GM19193 (cell line): ENCODE measurements around the gene ZNF296.
A peak's percentile ranks its signal among the peaks of the same experiment; 100 is the strongest.

Experiments
- POLR2A ChIP-seq: IDR thresholded peaks from 4 replicates; pipeline ENCODE4 v1.6.1; 2011; ENCODE audit not compliant: insufficient read depth, insufficient read length; ENCODE audit errors: extremely low read depth

Gene ZNF296

DNA sequence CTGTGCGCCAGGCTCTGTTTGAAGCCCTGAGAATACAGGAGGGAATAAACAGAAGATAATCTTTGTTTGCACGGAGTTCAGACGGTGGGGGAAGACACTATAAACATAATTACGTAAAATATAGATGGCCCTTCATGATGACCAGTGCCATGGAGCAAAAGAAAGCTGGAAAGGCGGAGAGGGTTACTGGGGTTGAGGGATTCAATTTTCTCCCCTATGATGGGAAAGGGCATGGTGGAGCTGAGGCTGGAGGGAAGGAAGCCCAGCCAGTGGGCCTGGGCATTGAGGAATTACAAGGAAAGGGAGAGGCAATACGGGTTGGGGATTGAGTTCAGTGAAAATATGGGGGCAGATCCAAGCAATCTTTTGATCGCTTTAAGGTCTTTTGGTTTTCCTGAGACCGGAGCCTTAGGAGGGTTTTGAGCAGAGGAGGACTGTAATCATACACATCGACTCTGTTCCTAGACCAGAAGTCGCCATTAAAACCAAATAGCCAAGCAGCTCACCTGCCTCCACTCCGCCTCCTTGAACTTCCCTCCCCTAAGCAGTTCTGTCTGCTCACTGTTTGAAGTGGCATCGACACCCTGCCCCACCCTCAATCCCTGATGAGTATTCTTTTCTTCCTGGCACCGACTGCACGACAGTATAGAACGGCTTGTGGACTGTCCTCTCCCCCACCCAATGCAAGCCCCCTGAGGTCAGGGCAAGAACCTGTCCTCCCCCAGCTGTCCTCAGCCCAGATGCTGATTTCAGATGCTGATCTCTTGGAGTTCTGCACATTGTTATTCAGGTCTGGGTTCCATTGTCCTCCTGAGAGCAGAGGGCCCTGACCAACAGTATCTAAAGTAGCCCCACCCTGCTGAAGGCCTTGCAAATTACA, 813 bp upstream of the ZNF296 start:
- TF ChIP-seq POLR2A, result no peak

DNA sequence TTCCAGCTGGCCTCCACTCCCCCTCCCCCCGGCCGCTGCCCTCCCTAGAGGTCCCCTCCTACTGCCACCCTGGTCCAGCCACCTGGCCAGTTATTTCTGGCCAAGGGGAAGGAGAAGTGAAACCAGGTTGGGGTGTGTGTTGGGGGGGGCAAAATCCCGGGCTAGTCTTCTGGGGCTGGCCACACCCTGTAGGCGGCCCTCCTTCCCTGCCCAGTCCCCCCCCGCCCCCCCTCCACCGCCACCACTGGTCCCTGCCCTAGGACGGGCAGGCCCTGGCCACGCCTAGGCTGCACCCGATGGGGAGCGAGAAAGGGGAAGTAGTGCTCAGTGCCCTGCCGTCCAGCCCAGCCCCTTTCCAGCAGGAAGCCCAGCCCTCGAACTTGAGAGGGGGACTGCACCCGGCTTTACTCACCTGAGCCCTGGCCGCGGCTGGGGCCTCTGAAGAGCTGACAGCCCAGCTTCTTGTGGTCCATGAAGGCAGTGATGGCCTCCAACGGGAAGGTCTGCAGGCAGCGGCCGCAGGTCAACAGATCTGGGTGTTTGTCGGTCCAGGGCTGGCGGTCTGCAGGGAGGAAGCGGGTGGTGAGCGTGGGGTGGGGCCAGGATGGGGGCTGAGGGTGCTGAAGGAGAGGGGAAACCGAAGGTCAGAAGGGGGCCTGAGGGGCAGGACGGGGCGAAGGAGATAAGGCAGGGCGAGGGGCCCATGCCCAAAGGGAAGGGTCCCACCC, 813 bp downstream of the ZNF296 start:
- TF ChIP-seq POLR2A, result peak; percentile 62

DNA sequence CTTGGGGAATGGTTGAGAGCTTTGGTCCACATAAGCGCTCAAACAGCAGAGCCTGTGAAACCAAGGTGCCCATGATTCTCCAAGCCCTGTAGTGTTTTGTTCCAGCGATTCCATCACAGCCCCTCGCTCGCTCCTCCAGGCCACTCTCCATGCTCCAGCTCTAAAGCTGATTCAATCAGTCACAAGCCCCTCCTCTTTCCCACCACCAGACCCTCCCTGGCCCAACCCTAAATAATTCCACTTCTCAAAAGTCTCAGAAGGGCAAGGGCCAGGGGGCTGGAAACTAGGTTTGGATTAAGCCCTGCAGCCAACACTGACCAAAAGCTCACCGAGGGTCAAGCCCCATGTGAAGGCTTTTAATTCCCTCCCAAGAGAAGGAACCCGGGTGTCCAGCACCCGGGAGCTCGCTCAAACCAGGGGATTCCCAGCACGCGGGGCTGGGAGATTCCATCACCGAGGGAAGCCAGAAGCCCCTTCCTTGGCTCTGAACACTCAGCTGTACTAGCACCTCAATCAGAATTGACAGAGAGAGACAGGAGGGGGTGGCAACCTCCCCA, 1.5 kb downstream of the ZNF296 start:
- TF ChIP-seq POLR2A, result no peak

DNA sequence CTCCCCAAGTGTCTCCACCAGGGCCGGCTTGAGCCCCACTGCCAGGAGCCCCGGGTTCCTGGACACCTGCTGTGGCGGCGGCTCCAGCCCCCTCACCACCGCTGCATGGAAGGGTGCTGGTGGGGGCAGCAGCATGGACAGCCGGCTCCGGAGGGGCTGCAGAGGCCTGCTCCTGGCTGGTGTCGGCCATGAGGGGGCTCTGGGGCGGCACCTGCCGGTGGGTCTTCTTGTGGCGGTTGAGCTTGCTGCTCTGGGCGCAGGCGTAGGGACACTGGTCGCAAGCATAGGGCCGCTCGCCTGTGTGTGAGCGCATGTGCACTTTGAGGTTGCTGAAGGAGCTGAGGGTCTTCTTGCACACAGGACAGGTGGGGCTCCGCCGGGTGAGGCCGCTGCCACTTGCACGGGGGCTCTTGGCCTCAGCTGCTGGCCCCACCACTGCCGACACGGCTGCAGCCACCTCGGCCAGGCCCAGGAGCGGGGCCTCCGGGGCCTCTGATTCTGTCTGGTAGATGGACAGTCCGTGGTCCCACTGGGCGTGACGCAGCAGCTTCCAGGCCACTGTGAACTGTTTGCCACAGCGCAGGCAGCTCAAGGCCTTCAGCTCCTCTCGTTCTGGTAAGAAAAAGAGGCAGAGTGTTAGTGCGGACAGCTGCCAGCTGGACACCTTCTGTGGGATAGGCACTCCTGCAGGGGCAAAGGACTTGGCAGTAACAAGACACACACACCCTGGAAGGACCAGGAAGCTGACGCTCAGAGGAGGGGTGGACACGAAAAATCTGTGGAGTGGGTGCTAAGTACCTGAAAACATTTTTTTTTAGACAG, 4.1 kb downstream of the ZNF296 start:
- TF ChIP-seq POLR2A, result no peak

DNA sequence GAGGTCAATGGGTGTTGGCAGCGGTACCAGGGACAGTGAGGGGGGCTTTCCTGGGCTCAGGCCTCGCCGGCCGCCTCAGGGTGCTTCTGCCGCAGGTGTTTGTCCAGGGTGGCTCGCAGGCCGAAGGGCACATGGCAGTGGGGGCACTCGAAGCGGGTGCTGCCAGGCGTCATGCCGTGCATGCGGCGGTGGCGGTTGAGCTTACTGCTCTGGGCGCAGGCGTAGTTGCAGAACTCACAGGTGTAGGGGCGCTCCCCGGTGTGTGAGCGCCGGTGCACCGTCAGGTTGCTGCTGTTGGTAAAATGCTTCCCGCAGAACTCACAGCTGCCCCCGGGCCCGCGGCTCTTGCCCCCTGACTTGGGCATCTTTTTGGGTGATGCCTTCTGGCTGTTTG, 4.7 kb downstream of the ZNF296 start:
- TF ChIP-seq POLR2A, result no peak

DNA sequence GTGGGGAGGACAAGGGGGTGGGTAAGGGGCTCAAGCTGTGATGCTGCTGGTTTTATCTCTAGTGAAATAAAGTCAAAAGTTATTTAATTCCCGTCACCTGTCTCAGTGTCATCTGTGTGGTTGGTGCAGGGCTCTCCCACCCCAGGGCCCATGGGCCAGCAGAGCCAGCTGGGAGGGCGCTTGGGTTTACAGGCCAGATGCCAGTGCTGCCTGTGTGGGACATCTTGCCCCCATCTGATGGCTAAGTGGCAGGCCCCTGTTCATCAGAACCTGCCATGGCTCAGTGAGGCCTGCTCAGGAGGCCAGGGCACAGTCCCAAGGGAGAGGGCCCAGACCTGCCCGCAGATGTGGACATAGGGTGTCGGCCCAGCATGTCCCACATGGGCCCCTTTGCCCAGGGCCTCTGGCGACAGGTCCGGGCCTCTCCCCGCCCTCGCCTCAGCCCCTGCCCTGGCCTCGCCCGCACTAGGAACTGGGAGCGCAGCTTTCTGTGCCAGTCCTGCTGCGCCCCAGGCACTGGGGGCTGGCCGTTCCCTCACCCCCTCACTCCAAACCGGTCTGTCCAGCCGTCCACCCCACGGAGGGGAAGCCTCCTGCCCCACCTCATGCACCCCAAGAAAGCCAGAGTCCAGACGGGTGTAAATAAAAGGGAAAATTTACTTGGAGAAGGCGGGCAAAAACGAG, 5.3 kb downstream of the ZNF296 start:
- TF ChIP-seq POLR2A, result no peak

DNA sequence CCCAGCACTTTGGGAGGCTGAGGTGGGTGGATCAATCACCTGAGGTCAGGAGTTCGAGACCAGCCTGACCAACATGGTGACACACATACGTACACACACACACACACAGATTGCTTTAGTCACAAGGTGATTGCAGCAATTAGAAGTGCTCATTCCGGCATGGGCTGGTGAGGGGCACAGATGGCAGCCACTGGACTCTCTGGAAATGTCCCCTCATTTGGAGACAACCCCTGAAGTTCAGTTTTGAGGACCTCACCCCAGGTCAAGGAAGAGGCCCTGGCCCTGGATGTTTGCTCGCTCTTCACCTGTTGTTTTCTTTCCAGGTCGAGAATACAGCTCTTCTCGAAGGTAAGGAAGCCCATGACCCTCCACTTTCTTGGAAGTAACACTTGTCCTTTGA, 6.1 kb downstream of the ZNF296 start:
- peak; percentile 24 for TF ChIP-seq POLR2A

DNA sequence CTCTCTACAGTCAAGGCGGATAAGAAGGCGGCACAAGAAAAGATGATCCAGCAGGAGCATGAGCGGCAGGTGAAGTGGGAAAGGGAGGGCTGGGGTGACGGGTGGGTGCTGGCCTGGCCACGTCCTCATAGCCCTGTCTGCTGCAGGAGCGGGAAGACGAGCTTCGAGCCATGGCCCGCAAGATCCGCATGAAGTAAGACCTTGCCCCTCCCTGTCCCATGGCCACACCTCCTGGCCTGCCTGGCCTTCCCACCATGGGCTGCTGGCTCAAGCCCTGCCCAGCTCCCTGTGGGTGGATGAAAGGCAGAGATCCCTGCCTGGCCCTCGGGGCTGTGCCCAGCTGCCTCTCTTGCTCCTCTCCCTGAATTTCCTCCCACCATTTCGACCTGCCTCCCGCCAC, 7.2 kb downstream of the ZNF296 start:
- no peak for TF ChIP-seq POLR2A

DNA sequence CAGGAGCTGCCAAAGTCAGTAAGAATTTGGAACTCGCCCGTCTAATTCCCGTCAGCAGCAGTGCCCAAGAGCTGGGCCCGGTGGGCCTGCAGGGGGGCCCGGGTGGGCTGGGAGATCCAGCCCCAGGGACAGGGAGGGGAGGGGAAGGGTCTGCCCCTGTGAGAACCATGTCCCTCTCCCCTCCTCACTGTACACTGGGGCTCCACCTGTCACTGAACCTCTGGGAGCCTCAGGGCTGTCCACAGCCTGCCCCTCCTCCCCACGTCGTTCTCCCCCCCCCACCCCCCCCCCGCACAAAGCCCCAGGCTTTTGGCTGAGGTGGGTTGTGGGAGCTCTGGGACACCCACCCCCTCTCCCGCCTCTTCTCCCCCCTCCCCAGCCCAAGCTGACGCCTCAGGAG, 8.2 kb downstream of the ZNF296 start:
- TF ChIP-seq POLR2A, result no peak

DNA sequence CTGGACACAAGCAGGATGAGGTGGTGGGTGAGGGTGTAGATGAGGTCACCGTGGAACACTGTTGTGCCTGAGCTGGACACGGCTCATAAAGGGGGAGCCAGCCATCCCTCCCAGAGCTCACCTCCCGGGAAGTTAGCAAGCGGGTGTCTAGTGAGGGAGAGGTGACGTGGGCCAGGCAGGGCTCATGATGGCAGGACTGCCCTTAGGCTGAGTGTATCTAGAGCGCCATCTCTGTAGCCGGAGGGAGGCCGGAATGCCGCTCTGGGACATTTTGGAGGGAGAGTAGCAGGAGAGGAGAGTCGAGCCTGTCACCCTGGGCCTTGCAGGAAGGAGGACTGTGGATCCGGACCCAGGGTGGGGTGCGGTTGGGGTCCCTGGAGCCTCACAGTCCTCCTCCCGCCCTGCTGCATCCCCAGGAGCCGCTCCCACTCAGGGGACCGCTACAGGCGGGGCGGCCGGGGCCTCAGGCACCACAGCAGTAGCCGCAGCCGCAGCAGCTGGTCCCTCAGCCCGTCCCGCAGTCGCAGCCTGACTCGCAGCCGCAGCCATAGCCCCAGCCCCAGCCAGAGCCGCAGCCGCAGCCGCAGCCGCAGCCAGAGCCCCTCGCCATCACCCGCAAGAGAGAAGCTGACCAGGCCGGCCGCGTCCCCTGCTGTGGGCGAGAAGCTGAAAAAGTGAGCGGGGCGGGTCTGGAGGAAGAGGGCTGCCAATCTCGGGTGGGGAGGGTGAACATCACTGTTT, 9.2 kb downstream of the ZNF296 start:
- TF ChIP-seq POLR2A, result no peak

DNA sequence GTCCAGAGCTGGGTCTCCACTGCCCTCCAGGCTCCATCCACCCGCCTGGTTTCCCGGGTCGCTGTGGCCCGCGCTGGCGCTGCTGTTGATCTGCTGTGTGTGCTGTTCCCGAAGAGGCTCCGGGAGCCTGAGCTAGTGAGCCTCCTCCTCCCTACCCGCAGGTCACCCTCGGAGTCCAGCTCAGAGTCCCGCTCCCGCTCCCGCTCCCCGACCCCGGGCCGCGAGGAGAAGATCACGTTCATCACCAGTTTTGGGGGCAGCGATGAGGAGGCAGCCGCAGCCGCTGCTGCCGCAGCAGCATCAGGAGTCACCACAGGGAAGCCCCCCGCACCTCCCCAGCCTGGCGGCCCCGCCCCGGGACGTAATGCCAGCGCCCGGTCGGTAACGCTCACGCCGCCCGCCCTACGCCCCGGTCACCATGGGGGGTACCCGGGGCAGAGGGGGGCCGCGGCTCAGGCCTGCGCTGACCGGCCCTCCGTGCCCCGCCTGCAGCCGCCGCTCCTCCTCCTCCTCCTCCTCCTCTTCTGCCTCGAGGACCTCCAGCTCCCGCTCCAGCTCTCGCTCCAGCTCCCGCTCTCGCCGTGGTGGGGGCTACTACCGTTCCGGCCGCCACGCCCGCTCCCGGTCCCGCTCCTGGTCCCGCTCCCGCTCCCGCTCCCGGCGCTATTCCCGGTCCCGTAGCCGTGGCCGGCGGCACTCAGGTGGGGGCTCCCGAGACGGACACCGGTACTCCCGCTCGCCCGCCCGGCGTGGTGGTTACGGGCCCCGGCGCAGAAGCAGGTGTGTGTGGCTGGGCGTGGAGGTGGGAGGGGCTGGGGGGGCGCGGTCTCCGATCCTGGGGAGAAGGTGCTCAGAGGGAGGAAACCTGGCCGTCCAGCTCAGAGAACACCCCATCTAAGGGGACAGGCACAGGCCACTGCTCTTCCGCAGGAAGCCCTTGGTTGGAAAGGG, 12.2 kb downstream of the ZNF296 start:
- no peak for TF ChIP-seq POLR2A

DNA sequence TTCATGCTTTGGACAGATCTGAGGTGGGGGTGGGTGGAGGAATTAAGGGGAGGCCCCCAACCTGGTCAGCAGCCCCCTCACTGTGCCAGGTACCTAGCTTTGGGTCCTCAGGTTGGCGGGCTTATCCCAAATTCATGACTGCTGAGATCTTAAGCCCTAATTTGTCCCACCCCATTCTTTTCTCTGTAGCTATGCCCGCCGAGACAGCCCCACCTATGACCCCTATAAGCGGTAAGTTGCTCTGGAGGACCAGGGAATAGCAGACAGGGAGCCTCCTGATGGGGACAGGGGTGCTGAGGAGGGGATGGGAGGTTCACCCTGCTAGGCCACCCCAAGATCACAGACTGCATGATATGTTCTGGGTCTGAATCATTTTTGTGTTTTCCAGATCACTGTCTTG, 14.3 kb downstream of the ZNF296 start:
- TF ChIP-seq POLR2A, result no peak
